GM18526 (cell line): ENCODE data around the gene MAD1L1.

ENCODE experiments used
- POLR2A ChIP-seq: IDR thresholded peaks from 3 replicates; pipeline ENCODE4 v1.6.1; 2011; ENCODE audit not compliant: insufficient read length; ENCODE audit errors: extremely low read depth

Gene MAD1L1

GRCh38 chr7:1979591-1980560 is 252.9 kb downstream of the MAD1L1 start:
- no peak for TF ChIP-seq POLR2A

GRCh38 chr7:1978656-1979590 is 253.8 kb downstream of the MAD1L1 start:
- TF ChIP-seq POLR2A = no peak

- no peak for TF ChIP-seq POLR2A
Observed at GRCh38 chr7:1977876-1978441, 254.8 kb downstream of the MAD1L1 start.

- TF ChIP-seq POLR2A = no peak
Observed at GRCh38 chr7:1977059-1977875, 255.5 kb downstream of the MAD1L1 start.

- no peak for TF ChIP-seq POLR2A
Observed at GRCh38 chr7:1975581-1975980, 257.2 kb downstream of the MAD1L1 start.

- TF ChIP-seq POLR2A = no peak
Observed at GRCh38 chr7:1975179-1975578, 257.6 kb downstream of the MAD1L1 start.

- TF ChIP-seq POLR2A = no peak
Observed at GRCh38 chr7:1974290-1975101, 258.2 kb downstream of the MAD1L1 start.

GRCh38 chr7:1973321-1974251 is 259.2 kb downstream of the MAD1L1 start:
- no peak for TF ChIP-seq POLR2A

GRCh38 chr7:1972744-1973143 is 260.0 kb downstream of the MAD1L1 start:
- no peak for TF ChIP-seq POLR2A

GRCh38 chr7:1971946-1972654 is 260.6 kb downstream of the MAD1L1 start:
- no peak for TF ChIP-seq POLR2A

GRCh38 chr7:1970895-1971294 is 261.9 kb downstream of the MAD1L1 start:
- no peak for TF ChIP-seq POLR2A
